GM19467 (cell line): ENCODE data around the gene ACAD11.
"Not testable (repeated sequence)": the region's sequence is repeated elsewhere in the genome, so short reads cannot be mapped to it uniquely, and the experiment has no call there.

Experiments used
- ATAC-seq: cut with Tn5 transposase; IDR thresholded peaks from one replicate; pipeline ENCODE4 v1.9.1; 2021; ENCODE audit warnings: mild to moderate bottlenecking, moderate library complexity; ENCODE audit not compliant: unreplicated experiment

The ACAD11 gene

GRCh38 chr3:132556036-132556386 is 103.6 kb downstream of the ACAD11 start:
- ATAC-seq: not testable (repeated sequence)

- no peak for ATAC-seq
Measured at GRCh38 chr3:132555306-132556035, 104.1 kb downstream of the ACAD11 start.

- ATAC-seq: no peak
Measured at GRCh38 chr3:132554437-132554836, 105.2 kb downstream of the ACAD11 start.

GRCh38 chr3:132553826-132554225 is 105.8 kb downstream of the ACAD11 start:
- no peak for ATAC-seq

- no peak for ATAC-seq
Measured at GRCh38 chr3:132550579-132551305, 108.9 kb downstream of the ACAD11 start.

GRCh38 chr3:132549890-132550578 is 109.6 kb downstream of the ACAD11 start:
- no peak for ATAC-seq

- no peak for ATAC-seq
Measured at GRCh38 chr3:132549169-132549568, 110.4 kb downstream of the ACAD11 start.

- ATAC-seq: no peak
Measured at GRCh38 chr3:132545471-132545870, 114.1 kb downstream of the ACAD11 start.

GRCh38 chr3:132544130-132544529 is 115.5 kb downstream of the ACAD11 start:
- ATAC-seq: no peak

- no peak for ATAC-seq
Measured at GRCh38 chr3:132543011-132543739, 116.4 kb downstream of the ACAD11 start.

- no peak for ATAC-seq
Measured at GRCh38 chr3:132542577-132542976, 117.0 kb downstream of the ACAD11 start.

GRCh38 chr3:132539681-132540080 is 119.9 kb downstream of the ACAD11 start:
- ATAC-seq: no peak

- ATAC-seq: no peak
Measured at GRCh38 chr3:132538072-132538471, 121.5 kb downstream of the ACAD11 start.

GRCh38 chr3:132537297-132537696 is 122.3 kb downstream of the ACAD11 start:
- no peak for ATAC-seq

- ATAC-seq: no peak
Measured at GRCh38 chr3:132536442-132537153, 123.0 kb downstream of the ACAD11 start.

GRCh38 chr3:132535575-132536441 is 123.8 kb downstream of the ACAD11 start:
- ATAC-seq: peak; percentile 64

GRCh38 chr3:132530624-132531023 is 129.0 kb downstream of the ACAD11 start:
- no peak for ATAC-seq

- no peak for ATAC-seq
Measured at GRCh38 chr3:132522353-132522752, 137.3 kb downstream of the ACAD11 start.

- no peak for ATAC-seq
Measured at GRCh38 chr3:132521901-132522300, 137.7 kb downstream of the ACAD11 start.

- ATAC-seq: no peak
Measured at GRCh38 chr3:132519914-132520313, 139.7 kb downstream of the ACAD11 start.
